Kidney epithelial cell (primary cell): ENCODE data around the gene DNAJC4. TPM values are rescaled to one million over a fixed set of nuclear protein-coding genes. Genes with fewer than 3 reads are reported as not detected.

ENCODE experiments used
- DNase-seq: peaks from one replicate; pipeline ENCODE4 v3.0.0-alpha.2; 2010; ENCODE audit warnings: low read depth
- H3K27me3 ChIP-seq: 2 replicates; pipeline ENCODE4 v1.6.0; 2011; ENCODE audit warnings: low read length; ENCODE audit not compliant: control insufficient read depth, insufficient read depth
- H3K36me3 ChIP-seq: 2 replicates; pipeline ENCODE4 v1.5.1; 2011; ENCODE audit warnings: low read length; ENCODE audit not compliant: control insufficient read depth, insufficient read depth
- H3K4me3 ChIP-seq: 2 replicates; pipeline ENCODE4 v1.5.1; 2011; ENCODE audit warnings: low read depth, mild to moderate bottlenecking, control low read depth, low read length
- total RNA-seq: library from RNA; depleted of rRNA; stranded (reverse); fragments of >200 nt; gene quantifications from 2 replicates; pipeline ENCODE4 v1.2.3, GENCODE V29; 2015
- TF ChIP-seq, protein P1 (sequence below): IDR thresholded peaks from 2 replicates; pipeline ENCODE4 v1.5.1; 2011; ENCODE audit warnings: mild to moderate bottlenecking, moderate library complexity, low read length, control low read depth, inconsistent platforms; ENCODE audit not compliant: insufficient read depth, poor library complexity, severe bottlenecking

The DNAJC4 gene
- total RNA-seq, 1 donor from 2014 or later: 14.8 TPM

DNA sequence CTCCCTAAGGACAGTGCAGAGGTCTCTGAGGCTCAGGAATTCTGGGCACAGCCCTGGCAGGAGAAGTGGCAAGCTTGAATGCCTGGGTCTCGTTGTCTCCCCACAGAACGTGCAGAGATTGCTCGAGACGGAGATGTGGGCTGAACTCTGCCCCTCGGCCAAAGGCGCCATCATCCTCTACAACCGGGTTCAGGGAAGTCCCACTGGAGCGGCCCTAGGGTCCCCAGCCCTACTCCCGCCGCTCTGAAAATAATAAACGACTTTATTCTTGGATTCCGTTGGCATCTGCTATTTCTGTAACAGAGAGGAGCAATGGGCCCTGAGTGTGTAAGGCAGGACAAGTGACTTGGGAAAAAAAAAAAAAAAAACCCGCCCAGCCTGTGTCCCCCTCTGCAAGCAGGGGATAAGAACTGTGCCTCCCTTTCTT, 591 bp upstream of the DNAJC4 start:
- no peaks in the 10 kb centered on the region for H3K36me3 ChIP-seq
- H3K4me3 ChIP-seq: peak overlapping the region; percentile 55
- TF ChIP-seq, protein P1, sequence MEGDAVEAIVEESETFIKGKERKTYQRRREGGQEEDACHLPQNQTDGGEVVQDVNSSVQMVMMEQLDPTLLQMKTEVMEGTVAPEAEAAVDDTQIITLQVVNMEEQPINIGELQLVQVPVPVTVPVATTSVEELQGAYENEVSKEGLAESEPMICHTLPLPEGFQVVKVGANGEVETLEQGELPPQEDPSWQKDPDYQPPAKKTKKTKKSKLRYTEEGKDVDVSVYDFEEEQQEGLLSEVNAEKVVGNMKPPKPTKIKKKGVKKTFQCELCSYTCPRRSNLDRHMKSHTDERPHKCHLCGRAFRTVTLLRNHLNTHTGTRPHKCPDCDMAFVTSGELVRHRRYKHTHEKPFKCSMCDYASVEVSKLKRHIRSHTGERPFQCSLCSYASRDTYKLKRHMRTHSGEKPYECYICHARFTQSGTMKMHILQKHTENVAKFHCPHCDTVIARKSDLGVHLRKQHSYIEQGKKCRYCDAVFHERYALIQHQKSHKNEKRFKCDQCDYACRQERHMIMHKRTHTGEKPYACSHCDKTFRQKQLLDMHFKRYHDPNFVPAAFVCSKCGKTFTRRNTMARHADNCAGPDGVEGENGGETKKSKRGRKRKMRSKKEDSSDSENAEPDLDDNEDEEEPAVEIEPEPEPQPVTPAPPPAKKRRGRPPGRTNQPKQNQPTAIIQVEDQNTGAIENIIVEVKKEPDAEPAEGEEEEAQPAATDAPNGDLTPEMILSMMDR: no peak
- no peaks in the 10 kb centered on the region for H3K27me3 ChIP-seq
- no peak for DNase-seq

DNA sequence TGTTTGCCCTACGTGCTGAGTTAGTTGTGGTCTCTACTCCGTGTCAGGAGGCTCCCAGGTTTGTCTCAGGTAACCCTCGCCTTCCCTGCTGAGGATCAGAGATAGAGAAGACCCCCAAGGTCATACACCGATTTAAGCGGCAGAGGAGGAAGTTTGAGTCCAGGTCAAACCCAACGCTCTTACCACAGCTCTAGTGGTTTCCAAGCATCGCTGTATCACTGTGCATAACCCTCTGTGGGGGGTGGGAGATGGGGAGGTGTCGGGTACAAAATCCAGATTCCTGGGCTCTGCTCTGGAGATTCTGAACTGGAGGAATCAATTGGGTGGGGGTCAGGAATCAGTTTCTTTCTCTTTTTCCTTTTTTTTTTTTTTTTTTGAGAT, 627 bp downstream of the DNAJC4 start:
- no peak for DNase-seq
- Histone ChIP-seq H3K27me3 (no peaks in the 10 kb centered on the region), H3K36me3 (no peaks in the 10 kb centered on the region), H3K4me3 (peak overlapping the region; percentile 55)
- TF ChIP-seq, protein P1: no peak

DNA sequence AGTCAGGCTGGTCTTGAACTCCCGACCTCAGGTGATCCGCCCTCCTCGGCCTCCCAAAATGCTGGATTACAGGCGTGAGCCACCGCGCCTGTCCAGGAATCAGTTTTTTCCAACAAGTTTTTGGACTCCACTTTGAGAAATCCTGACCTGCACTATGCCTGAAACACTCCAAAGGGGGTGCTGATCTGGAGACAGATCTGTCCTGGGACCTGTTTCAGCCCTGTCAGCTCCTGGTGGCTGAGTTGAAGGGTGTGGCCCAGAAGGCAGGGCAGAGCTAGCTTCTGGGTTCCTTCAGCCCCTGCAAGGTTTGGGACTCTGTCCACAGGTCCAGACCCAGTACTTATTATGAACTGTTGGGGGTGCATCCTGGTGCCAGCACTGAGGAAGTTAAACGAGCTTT, 1.2 kb downstream of the DNAJC4 start:
- TF ChIP-seq, protein P1: no peak
- no peaks in the 10 kb centered on the region for H3K27me3 ChIP-seq
- no peak for DNase-seq
- no peak overlapping the region for H3K4me3 ChIP-seq
- H3K36me3 ChIP-seq: no peaks in the 10 kb centered on the region

DNA sequence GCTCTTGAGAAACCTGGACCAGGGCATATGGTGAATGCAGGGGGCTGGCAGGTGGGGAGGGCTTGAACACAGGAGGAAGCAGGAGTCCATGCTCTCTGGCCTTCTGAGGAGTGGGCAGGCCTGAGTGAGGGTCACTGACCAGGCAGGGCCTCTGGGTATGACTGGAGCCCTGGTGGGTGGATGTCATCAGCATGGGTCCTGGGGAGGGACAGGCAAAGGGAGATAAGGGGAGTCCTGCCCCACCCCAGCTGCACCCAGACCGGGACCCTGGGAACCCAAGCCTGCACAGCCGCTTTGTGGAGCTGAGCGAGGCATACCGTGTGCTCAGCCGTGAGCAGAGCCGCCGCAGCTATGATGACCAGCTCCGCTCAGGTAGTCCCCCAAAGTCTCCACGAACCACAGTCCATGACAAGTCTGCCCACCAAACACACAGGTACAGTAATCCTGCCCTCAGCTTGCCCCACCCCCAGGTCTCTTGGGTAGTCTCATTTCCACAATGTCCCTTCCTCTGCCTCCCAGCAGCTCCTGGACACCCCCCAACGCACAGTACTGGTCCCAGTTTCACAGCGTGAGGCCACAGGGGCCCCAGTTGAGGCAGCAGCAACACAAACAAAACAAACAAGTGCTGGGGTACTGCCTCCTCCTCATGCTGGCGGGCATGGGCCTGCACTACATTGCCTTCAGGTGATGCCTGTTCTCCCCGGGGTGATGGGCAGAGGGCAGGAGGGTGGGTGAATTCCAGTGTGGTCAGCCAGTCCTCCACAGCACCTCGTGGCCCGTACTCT, 2.0 kb downstream of the DNAJC4 start:
- Histone ChIP-seq H3K36me3 (no peaks in the 10 kb centered on the region), H3K27me3 (no peaks in the 10 kb centered on the region), H3K4me3 (no peak overlapping the region)
- TF ChIP-seq, protein P1: no peak
- no peak for DNase-seq

DNA sequence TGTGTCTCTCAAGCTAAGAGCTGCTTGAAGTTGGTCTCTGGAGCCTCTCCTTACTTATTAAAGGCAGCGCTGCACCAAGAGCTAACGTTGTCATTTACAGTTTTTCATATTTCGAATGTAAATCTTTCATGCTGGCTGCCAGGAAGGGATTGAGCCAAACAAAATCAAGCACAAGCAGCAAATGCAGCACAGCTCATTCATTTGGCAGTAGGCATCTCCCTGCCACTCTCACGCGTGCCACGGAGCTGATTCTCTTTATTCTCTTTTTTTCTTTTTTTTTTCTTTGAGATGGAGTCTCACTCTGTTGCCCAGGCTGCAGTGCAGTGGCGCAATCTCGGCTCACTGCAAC, 2.6 kb downstream of the DNAJC4 start:
- DNase-seq: no peak
- H3K36me3 ChIP-seq: no peaks in the 10 kb centered on the region
- TF ChIP-seq, protein P1: no peak
- no peak overlapping the region for H3K4me3 ChIP-seq
- no peaks in the 10 kb centered on the region for H3K27me3 ChIP-seq
